GM23338 (cell line): Measurements from ENCODE around the gene PTPRE. TPM values are rescaled to one million over a fixed set of nuclear protein-coding genes. Genes with fewer than 3 reads are reported as not detected.

Experiments used
- ATAC-seq: fragments of 200-7000 bp; cut with Tn5 transposase; 3 replicates; pipeline ENCODE4 v1.9.1; 2020
- DNase-seq: peaks from one replicate; pipeline ENCODE4 v3.0.0-alpha.2; 2015; ENCODE audit warnings: low spot score
- H2AFZ ChIP-seq: fragments of 200-600 bp; sonication (generic); 2 replicates; pipeline ENCODE4 v1.8.0; 2016; ENCODE audit warnings: antibody characterized with exemption, mild to moderate bottlenecking, moderate library complexity
- H3F3A ChIP-seq: fragments of 200-600 bp; sonication (generic); replicated peaks from 2 replicates; pipeline ENCODE4 v1.8.0; 2017; ENCODE audit warnings: antibody characterized with exemption, mixed run types, low read depth
- H3K27ac ChIP-seq: fragments of 200-600 bp; sonication (generic); 2 replicates; pipeline ENCODE4 v1.6.1; 2016; ENCODE audit warnings: low read depth
- H3K27me3 ChIP-seq: fragments of 200-600 bp; sonication (generic); 2 replicates; pipeline ENCODE4 v1.8.0; 2016; ENCODE audit warnings: mild to moderate bottlenecking, mixed run types, moderate library complexity; ENCODE audit not compliant: insufficient read depth
- H3K36me3 ChIP-seq: fragments of 200-600 bp; sonication (generic); 2 replicates; pipeline ENCODE4 v1.8.0; 2016; ENCODE audit warnings: mild to moderate bottlenecking; ENCODE audit not compliant: insufficient read depth
- H3K4me1 ChIP-seq: fragments of 200-600 bp; sonication (generic); 2 replicates; pipeline ENCODE4 v1.8.0; 2016; ENCODE audit warnings: mild to moderate bottlenecking, moderate library complexity; ENCODE audit not compliant: insufficient read depth
- H3K4me2 ChIP-seq: fragments of 200-600 bp; sonication (generic); 2 replicates; pipeline ENCODE4 v1.7.1; 2017; ENCODE audit warnings: mixed run types
- H3K4me3 ChIP-seq: fragments of 200-600 bp; sonication (generic); 2 replicates; pipeline ENCODE4 v1.6.1; 2016; ENCODE audit warnings: mixed run types
- H3K79me2 ChIP-seq: fragments of 200-600 bp; sonication (generic); replicated peaks from 2 replicates; pipeline ENCODE4 v1.8.0; 2017; ENCODE audit warnings: mild to moderate bottlenecking; ENCODE audit not compliant: insufficient read depth
- H3K9me2 ChIP-seq: fragments of 200-600 bp; sonication (generic); 2 replicates; pipeline ENCODE4 v1.8.0; 2017; ENCODE audit not compliant: insufficient read depth
- H4K20me1 ChIP-seq: fragments of 200-600 bp; sonication (generic); replicated peaks from 2 replicates; pipeline ENCODE4 v1.8.0; 2017; ENCODE audit warnings: mild to moderate bottlenecking; ENCODE audit not compliant: insufficient read depth
- H3K27ac Mint-ChIP-seq: 2 replicates; pipeline ENCODE4 v1.8.0; 2020; ENCODE audit warnings: inconsistent platforms, mild to moderate bottlenecking, moderate library complexity, mixed read lengths
- H3K27me3 Mint-ChIP-seq: 3 replicates; pipeline ENCODE4 v1.8.0; 2022; ENCODE audit warnings: low read depth, mild to moderate bottlenecking, moderate library complexity, mixed read lengths, inconsistent platforms; ENCODE audit not compliant: insufficient read depth, poor library complexity
- H3K36me3 Mint-ChIP-seq: 3 replicates; pipeline ENCODE4 v1.8.0; 2021; ENCODE audit warnings: low read depth, mild to moderate bottlenecking, inconsistent platforms, moderate library complexity, mixed read lengths
- H3K4me1 Mint-ChIP-seq: 3 replicates; pipeline ENCODE4 v1.8.0; 2020; ENCODE audit warnings: mild to moderate bottlenecking, inconsistent platforms, mixed read lengths
- H3K4me3 Mint-ChIP-seq: 3 replicates; pipeline ENCODE4 v1.8.0; 2021; ENCODE audit warnings: moderate library complexity, mild to moderate bottlenecking, inconsistent platforms, mixed read lengths
- H3K9me3 Mint-ChIP-seq: 3 replicates; pipeline ENCODE4 v1.8.0; 2020; ENCODE audit warnings: moderate library complexity, mild to moderate bottlenecking, inconsistent platforms, mixed read lengths
- CREB1 ChIP-seq: fragments of 250-450 bp; sonication (Bioruptor Pico); IDR thresholded peaks from 2 replicates; pipeline ENCODE4 v1.5.0; 2020; ENCODE audit warnings: low read depth, mild to moderate bottlenecking, moderate library complexity
- CTCF ChIP-seq, 2 experiments: fragments of 200-600 bp in 1 of 2; sonication (generic) in 1 of 2; conservative IDR thresholded peaks; 2 replicates each; pipeline versions ENCODE4 v1.5.1 to v1.6.1; 2016 to 2017; ENCODE audit warnings: antibody characterized with exemption in 2 of 2, low read depth in 2 of 2, mild to moderate bottlenecking in 2 of 2, moderate library complexity in 1 of 2
- ETS1 ChIP-seq: IDR thresholded peaks from 2 replicates; pipeline ENCODE4 v1.6.1; 2016; ENCODE audit warnings: antibody characterized with exemption
- EZH2 ChIP-seq: fragments of 200-600 bp; sonication (generic); IDR thresholded peaks from one replicate; pipeline ENCODE4 v1.8.0; 2017; ENCODE audit warnings: antibody characterized with exemption, mild to moderate bottlenecking, low read depth; ENCODE audit not compliant: unreplicated experiment
- EZH2phosphoT487 ChIP-seq: fragments of 200-600 bp; sonication (generic); IDR thresholded peaks from one replicate; pipeline ENCODE4 v1.8.1; 2018; ENCODE audit warnings: antibody characterized with exemption; ENCODE audit not compliant: unreplicated experiment
- NANOG ChIP-seq: IDR thresholded peaks from 2 replicates; pipeline ENCODE4 v1.6.1; 2016; ENCODE audit warnings: antibody characterized with exemption, borderline replicate concordance
- POLR2AphosphoS5 ChIP-seq: IDR thresholded peaks from 2 replicates; pipeline ENCODE4 v1.6.1; 2016; ENCODE audit warnings: antibody characterized with exemption, low read depth
- ZNF114 ChIP-seq: fragments of 250-450 bp; sonication (Bioruptor Pico); IDR thresholded peaks from 2 replicates; pipeline ENCODE4 v1.5.0; 2020; ENCODE audit warnings: mild to moderate bottlenecking, moderate library complexity
- ZNF331 ChIP-seq: fragments of 250-450 bp; sonication (Bioruptor Pico); IDR thresholded peaks from 2 replicates; pipeline ENCODE4 v1.5.0; 2020; ENCODE audit warnings: low read depth, mild to moderate bottlenecking, moderate library complexity
- ZNF462 ChIP-seq: fragments of 250-450 bp; sonication (Bioruptor Pico); IDR thresholded peaks from 2 replicates; pipeline ENCODE4 v1.5.0; 2020; ENCODE audit warnings: mild to moderate bottlenecking, moderate library complexity
- polyA plus RNA-seq: library from polyadenylated mRNA; unstranded; fragments of >200 nt; fragmentation: Nextera tagmentation; extraction: Ambion mirVana; gene quantifications from 2 replicates; pipeline ENCODE4 v1.2.1, GENCODE V29; 2016
- total RNA-seq: library from RNA; depleted of rRNA; stranded (reverse); fragments of >200 nt; shearing (Covaris generic); gene quantifications from 2 replicates; pipeline ENCODE4 v1.2.3, GENCODE V29; 2014

The PTPRE gene
- total and polyA plus RNA-seq, 2 experiments from 2014 or later, result 0.34 to 0.42 TPM

- Histone ChIP-seq H3K79me2 (no peaks in the 10 kb centered on the region), H2AFZ (no peak overlapping the region), H3K4me2 (no peak overlapping the region), H3K36me3 (no peaks in the 10 kb centered on the region), H3K4me1 (peaks cover 8% of the 10 kb centered on the region; the same call in 1 of the 2 replicates), H3K27me3 (no peaks in the 10 kb centered on the region), H3K27ac (no peak overlapping the region), H3F3A (no peaks in the 10 kb centered on the region), H3K4me3 (no peak overlapping the region), H3K9me2 (no peaks in the 10 kb centered on the region), H4K20me1 (no peaks in the 10 kb centered on the region)
- Mint-ChIP-seq H3K4me1 (peaks cover 28% of the 10 kb centered on the region), H3K27me3 (peaks cover 15% of the 10 kb centered on the region), H3K27ac (no peak overlapping the region), H3K4me3 (no peak overlapping the region), H3K9me3 (no peaks in the 10 kb centered on the region), H3K36me3 (peaks cover 5% of the 10 kb centered on the region; the same call in 1 of the 3 replicates)
- ATAC-seq (no peak), DNase-seq (no peak)
- TF ChIP-seq POLR2AphosphoS5 (no peak), CREB1 (CRISPR knock-in tag) (no peak), ZNF331 (CRISPR knock-in tag) (no peak), EZH2phosphoT487 (no peak), ZNF114 (no peak), CTCF (conservative IDR thresholded peaks at IDR 0.05; ENCODE audit: low read depth in 2 of 2) (no peak), ZNF462 (CRISPR knock-in tag) (no peak), EZH2 (no peak), NANOG (no peak), ETS1 (no peak)
Observed at GRCh38 chr10:128067691-128068397, 160.9 kb downstream of the PTPRE start.
